Stimulated activated CD4-positive, alpha-beta T cell treated with anti-CD3 and anti-CD28 coated beads, TNF-alpha, amount 100 ng/mL, for 1 hour (primary cell): ENCODE data around the gene TRIP12.
"Not testable (repeated sequence)": the region's sequence is repeated elsewhere in the genome, so short reads cannot be mapped to it uniquely, and the experiment has no call there.

Experiments used
- DNase-seq, 3 donors: peaks; one replicate each; pipeline ENCODE4 v3.0.0-alpha.2; 2020; ENCODE audit warnings: low read depth in 3 of 3, low spot score in 1 of 3

TRIP12 gene

DNA sequence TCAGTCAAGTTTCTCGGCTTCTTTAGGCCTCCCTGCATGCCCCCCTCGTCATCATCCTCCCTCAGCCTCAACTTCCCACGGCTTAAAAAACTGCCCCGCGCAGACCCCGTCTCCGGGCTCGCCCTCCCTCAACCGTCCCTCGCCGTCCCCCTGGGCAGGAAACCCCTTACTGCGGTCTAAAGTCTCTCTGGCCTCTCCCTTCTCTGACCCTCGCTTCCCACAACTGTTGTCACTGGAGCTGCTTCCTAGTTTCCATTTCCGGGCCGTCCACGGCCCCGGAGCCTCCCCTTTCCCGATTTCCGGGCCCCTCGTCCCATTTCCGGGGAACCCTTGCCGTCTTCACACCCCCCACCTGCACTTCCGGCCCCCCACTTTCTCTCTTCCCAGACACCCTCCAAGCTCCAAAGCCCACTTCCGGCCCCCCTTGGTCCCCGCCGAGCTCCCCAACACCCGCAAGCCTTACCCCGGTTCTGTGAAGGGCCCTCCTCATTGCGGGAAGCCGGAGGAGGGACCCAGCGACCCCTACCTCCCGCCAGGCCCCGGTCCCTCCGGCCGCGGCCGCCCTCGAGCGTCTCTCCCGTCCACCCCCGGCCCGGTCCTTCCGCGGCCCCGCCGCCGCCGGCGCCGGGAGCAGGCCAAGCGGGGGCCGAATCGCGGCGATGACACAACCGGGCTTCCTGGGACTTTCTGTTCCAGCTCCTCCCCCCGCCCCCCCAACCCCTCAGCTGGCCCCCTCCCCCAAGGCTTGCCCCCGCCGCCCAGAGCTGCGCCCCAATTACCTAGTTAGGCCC, 513 bp downstream of the TRIP12 start:
- DNase-seq = peak in 1 of 3 donors; percentile 36

DNA sequence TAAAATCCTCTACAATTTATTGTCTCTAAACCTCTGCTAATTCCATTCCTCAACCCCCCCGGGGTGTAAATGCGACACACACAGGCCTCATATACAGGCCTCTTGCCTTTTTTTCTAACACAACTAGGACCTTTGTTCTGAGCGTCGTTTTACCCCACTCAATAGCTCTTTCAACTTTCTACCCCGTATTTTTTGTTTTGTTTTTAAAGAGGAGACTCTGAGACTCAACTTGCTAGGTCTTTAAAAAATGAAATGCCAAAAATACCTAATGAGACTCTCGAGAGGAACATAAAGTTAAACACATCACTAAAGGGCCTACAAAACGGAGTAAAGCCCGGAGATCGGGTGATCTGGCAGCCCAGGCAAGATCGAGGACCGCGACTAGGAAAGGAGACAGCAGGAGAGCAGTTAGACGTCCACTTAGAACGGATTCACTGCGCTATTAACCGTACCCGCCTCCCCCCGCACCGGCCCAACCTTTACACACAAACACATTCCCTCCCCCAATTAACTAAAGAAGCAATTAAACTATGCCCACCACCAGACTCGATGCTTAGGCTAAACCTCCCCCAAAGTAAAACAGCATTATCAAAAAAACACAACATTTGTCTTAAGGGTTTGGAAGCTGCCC, 1.7 kb downstream of the TRIP12 start:
- DNase-seq = peak in 1 of 3 donors; percentile 16

DNA sequence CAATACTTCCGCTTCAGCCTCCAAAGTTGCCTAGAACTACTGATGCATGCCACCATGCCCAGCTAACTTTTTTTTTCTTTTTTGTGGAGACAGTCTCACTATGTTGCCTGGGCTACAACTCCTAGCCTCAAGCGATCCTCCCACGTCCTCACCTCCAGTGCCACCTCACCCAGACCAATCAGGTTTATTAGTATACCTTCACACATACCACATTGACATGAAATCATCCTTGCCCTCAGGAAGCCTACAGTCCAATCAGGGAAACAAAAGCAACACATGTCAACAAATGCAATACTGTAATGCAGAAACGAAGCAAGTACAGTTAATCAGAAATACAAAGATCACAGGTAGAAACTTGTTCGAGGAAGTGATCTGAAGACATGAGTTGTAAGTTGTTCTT, 4.0 kb downstream of the TRIP12 start:
- DNase-seq = no peak

DNA sequence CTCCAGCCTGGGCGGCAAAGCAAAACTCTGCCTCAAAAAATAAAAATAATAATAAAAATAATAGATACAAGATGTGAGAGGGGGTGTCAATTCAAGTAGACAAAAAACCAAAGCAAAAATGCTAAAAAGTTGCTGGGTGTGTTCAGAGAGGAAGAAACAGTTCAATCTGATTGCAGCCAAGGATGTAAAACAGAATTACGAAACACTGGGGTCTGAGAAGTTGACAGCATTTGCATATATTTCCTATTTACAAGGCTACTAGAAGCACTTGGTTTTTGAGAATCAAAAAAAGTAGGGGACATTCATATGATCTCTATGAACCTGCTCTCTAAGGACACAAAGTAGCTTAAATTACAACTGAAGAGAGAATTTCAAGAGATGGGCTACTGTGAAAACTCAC, 7.6 kb downstream of the TRIP12 start:
- DNase-seq = no peak

DNA sequence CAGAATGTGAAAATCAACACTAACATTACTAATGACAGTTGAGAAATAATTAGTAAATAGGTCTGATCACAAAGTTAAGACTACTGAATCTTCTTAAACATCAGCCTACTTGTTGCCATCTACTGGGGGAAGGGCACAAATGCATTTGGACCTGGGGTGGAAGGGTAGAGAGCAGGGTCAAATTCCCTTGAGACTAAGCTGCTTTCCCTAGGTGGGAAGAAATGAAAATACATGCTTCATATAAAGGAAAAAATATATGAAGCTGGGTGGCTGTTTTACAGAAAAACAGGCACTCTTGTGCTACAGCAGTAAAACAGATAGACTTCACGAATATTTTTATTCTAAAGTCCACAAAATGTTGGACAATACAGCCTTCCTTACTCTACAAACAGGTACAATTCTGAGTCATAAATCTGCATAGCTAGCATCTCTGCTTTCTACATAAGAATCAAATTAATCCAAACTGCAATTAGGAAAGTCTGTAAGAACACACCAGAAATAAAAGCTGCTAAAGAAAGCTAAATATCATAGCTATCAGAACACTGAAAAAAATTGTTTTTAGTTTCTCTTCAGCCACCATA, 10.9 kb downstream of the TRIP12 start:
- no peak for DNase-seq

DNA sequence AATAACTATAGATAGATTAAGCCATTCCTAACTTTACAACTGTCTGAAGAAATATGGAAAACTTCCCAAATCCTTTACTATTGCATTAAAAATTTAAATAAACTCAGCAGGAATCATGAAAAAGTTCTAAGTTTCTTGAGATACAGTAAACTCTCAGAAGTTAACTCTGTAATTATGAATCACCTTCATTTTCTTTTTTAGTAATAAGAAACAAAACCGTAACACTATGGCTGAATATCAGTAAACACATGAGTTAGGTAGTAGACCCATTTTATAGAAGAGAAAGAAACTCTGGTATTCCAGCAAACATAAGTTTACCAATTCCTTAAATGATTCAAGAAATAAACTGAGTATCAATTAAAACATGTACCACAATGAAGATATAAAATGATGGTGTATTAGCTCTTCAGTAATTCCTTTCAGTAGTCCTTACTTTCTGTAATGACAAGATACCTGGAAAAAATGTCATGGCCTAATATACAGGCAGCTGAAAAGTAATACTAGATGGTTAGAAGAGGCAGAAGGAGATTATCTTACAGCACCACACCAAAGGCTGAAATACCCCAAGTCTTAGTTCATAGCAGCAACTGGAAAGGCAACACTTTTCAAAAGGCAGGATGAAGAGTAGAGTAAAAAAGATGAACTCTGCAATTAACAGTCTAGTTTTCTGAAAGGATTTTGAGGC, 11.5 kb downstream of the TRIP12 start:
- no peak for DNase-seq

DNA sequence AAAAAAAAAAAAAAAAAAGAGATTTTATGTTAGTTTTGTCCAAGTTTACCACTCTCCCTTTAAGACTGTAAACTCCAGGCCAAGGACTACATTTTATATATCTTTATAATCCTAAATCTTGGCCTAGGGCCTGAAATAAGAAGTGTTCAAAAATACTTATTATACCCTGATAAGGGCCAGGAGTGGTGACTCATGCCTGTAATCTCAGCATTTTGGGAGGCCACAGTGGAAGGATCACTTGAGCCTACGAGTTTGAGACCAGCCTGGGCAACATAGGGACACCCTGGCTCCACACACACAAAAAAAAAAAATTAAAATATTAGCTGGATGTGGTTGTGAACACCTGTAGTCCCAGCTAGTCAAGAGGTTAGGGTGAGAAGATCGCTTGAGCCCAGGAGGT, 12.7 kb downstream of the TRIP12 start:
- no peak for DNase-seq

DNA sequence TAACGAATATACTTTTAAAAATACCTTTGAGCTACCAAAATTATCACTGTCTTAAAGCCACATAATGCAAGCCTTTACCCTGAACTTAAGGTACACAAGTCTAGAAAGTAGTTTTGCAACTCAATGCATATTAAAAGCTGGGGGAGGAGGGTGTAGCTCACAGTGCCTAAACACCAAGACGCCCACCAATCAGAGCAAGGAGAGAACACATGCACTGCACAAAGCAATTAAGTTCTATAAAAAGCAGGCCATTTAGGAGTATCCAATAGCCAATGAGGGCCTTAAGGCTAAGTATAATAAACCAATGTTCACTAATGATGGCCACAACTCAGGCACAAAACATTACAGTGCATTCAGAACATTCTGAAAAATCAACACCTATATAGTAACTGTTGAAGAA, 16.2 kb downstream of the TRIP12 start:
- DNase-seq = no peak

DNA sequence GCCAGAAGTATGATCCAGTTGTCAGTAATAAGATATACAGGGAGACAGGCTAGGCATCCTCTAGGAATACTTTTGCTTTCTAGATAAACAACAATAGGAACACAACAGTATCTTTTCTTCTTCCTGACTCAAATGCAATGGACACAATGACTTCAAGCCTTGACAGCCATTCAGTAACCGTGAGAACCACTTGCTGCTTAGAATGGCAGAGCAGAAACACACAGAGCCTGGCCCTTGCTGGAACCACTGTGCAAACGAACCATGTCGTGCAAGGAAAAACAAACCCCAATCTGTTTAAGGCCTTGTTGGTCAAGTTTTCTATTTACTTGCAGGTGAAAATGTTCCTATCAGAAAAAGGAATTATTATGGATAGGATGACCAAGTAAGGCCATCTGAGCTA, 18.8 kb downstream of the TRIP12 start:
- no peak for DNase-seq

DNA sequence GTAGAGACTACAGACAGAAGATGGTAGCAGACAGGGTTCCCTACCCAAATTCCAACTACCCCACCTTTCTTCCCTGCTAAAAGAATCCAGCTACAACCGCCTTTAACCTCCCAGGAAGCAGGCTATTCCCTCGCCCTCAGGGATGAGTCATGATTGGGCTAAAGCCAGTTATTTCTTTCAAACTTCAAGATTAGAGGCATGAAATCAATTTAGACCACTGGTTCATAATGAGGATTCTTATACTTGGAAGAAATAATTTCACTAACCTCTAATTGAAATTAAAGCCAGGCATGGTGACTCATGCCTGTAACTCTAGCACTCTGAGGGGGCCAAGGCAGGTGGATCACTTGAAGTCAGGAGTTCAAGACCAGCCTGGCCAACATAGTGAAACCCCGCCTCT, 20.0 kb downstream of the TRIP12 start:
- no peak for DNase-seq

DNA sequence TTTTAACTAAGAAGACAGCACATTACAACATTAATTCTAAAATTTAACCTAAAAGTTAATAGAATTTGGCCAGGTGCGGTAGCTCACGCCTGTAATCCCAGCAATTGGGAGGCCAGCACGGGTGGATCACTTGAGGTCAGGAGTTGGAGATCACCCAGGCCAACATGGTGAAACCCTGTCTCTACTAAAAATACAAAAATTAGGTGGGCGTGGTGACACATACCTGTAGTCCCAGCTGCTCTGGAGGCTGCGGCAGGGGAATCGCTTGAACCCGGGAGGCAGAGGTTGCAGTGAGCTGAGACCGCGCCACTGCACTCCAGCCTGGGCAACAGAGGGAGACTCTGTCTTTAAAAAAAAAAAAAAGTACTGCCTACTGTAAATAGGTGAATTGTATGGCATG, 21.3 kb downstream of the TRIP12 start:
- not testable (repeated sequence) for DNase-seq

DNA sequence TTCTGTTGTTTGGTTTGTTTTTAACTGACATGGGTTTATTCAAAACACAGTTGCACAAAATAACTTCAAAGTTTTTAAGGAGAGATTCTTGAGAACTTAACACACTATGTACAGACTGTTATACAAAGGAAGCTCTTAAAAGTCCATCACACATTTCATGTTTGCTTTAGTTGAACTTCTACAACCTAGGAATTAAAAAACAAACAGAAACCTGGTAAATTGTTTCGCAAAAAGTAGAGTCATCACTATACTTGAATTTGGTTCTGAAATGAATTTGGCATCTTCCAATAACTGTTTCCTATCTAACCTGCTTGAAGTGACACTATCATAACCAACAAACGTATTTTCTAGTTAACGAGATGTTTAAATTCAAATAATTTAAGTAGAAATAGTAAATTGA, 21.8 kb downstream of the TRIP12 start:
- DNase-seq = no peak

DNA sequence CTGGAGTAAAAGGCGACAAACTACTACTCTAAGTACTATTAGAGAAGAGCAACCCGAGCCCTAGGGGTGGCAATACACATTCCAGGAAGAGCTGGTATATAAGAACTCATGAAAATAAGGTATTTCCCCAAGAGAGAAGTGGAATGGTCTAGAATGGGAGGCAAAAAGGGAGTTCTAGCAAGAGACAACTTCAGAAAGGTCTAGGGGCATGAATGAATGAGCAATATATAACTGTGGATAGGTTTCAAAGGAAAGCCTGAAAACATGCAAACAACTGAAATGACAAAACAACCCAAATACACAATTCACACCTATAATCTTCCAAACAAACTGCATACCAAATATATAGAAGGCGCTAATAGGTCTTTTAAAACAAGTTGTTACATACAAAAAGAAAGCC, 22.2 kb downstream of the TRIP12 start:
- DNase-seq = no peak

DNA sequence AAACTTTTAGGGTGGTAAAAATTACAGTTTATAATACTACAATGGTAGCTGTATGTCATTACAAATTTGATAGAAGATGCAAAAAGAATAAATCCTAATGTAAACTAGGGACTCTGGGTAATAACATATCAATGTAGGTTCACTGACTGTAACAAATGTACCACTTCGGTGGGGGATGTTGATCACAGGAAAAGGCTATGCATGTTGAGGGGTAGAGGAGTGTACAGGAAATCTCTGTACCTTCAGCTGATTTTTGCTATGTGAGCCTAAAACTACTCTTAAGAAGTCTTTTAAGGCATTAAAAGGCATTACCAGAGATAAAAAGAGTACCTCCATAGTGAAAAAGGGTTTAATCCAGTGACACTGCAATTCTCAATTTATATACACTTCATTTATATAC, 25.0 kb downstream of the TRIP12 start:
- no peak for DNase-seq

DNA sequence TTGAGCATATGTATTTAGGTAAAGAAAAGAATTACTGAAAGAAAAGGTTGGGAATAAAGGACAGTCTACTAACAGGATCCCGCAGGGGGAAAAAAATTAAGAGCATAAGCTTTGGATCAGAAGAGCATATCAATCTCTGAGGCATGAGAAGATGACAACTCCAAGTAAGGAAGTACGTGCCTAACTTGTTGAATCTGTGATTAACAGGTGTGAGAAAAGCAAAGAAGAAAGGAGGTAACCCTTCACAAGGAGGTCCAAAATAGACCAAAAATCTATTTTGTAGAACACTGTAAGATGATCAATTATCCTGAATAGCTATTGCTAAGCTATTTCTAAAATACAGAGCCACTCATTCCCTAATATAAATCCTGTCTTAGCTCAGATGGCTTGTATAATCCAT, 32.8 kb downstream of the TRIP12 start:
- no peak for DNase-seq

DNA sequence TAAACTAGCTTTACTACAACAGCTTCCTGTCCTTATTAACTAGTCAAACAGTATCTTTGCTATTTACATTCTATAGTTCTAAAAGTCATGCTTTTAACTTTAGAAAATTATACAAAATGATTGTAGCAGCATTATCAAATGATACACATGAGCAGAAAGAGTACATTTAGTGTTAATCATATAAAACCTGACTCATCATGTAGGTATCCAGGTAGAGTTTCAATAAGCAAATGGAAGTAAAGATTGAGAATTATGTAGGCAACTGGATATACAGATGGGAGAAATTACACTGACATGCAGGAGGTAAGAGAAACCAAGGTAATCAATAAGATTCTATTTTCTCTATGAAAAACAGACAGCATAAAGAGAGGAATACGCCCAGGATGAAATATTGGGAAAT, 33.8 kb downstream of the TRIP12 start:
- no peak for DNase-seq

DNA sequence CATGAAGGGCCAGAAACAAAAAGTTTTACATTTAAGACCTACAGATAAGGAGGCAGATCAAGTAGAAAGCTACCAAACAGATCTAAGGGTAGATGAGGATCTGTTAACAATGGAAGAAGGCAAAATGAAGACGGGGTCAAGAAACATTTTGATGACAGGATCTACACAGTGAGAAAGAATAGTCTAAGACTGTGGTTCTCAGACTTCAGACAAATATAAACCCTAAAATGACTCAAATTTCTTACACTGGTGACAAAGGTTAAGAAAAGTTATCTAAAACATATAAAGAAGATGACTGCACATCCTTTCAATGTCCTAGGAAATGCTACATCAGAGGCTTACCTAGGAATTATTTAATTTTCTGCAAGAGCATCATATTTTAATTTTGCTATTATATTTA, 34.4 kb downstream of the TRIP12 start:
- no peak for DNase-seq

DNA sequence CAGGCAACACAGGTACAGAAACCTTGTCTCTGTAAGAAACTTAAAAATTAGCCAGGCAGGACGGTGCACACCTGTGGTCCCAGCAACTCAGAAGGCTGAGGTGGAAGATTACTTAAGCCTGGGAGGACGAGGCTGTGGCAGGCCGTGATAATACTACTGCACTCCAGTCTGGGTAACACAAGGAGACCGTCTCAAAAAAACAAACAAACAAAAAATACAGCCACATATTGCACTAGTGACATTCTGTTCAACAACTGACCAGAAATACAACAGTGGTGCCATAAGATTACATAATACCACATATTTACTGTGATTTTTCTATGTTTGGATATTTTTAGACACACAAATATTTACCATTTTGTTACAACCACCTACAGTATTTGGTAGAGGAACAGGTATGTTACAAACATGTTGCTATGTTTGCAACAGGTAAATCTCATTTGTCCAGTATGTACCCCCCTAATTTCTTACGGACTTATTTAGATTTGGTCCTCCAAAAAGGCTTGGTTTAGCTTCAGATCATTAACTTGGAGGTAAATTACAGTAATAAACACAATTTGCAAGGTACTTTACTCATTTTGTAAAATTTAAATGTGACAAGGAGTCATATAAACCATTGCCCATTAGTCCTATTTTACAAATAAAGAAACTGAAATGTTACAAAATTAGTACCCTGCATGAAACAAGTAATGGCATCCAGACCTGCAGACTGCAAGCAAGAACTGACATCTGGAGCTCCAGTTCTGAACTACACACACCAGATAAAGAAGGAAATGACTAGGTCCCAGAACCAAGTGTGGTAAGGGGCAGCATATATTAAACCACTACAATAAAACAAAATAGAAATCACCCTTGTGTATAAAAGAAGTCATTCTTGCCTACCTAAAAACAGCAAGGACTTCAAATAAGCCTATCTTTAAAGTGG, 36.8 kb downstream of the TRIP12 start:
- DNase-seq = no peak

DNA sequence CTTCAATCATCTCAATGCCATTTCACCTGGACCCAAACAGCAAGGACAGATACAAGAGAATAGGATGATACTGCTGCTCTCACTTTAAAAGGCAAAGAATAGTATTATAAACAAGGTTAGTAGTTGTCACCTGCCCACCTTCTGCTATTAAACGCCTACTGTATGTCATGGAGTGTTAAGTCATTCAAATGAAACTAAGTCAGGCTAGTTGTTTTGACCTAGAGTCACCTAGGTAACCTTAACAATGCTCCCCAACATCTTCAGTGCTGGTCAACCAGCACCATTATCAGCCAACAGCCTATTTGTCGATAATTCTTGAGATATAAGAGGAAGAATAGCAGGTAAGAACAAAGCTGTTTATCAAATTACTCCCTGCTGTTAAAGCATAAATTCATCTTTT, 39.2 kb downstream of the TRIP12 start:
- no peak for DNase-seq

DNA sequence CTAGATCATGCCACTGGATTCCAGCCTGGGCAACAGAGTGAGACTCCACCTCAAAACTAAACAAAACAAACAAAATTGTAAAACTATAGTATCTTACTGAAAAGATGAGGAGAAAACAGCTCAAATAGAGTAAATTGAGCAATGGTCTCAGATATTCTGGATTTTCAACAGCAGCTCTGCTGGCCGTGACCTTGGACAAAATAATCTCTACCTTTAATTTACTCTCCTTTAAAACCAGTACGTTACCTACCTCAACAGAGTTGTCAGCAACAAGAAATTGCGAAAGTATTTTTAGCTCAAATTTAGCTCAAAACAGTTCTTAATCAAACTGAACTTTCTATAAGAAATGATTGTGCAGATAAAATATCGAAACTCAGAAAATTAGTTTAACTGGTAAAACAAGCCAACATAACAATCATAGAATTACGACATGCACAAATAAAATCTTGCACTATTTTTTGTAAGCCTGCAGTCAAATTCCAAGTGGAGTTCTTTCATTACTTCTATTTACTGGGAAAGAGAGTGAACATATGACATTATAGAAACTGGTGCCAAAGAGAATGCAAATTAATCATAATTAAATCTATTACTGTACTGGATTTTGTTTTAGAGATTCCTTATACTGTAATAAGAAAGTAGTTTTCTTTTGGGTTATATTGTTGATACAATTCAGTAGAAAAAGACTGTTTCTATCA, 40.8 kb downstream of the TRIP12 start:
- DNase-seq = no peak
